RWPE2 (cell line): ENCODE data around the gene TTC39B.

Experiments
- ATAC-seq: fragments of 200-7000 bp; cut with Tn5 transposase; 3 replicates; pipeline ENCODE4 v1.9.1; 2021; ENCODE audit warnings: low read depth
- DNase-seq: peaks from one replicate; pipeline ENCODE4 v3.0.0-alpha.2; 2020; ENCODE audit warnings: low spot score
- H3K27ac ChIP-seq: fragments of 450-650 bp; 2 replicates; pipeline ENCODE4 v1.5.1; 2017; ENCODE audit warnings: mild to moderate bottlenecking; ENCODE audit not compliant: poor library complexity, severe bottlenecking
- H3K27me3 ChIP-seq: fragments of 250-450 bp; sonication (Bioruptor Pico); 2 replicates; pipeline ENCODE4 v1.5.1; 2021; ENCODE audit warnings: mild to moderate bottlenecking, moderate library complexity; ENCODE audit not compliant: insufficient read depth, poor library complexity, severe bottlenecking
- H3K36me3 ChIP-seq: fragments of 250-450 bp; sonication (Bioruptor Pico); 2 replicates; pipeline ENCODE4 v1.5.1; 2020; ENCODE audit warnings: low read depth, mild to moderate bottlenecking, moderate library complexity
- H3K4me1 ChIP-seq: fragments of 250-450 bp; sonication (Bioruptor Pico); 2 replicates; pipeline ENCODE4 v1.5.1; 2021; ENCODE audit warnings: mild to moderate bottlenecking, moderate library complexity; ENCODE audit not compliant: insufficient read depth, poor library complexity, severe bottlenecking
- H3K4me3 ChIP-seq: fragments of 250-450 bp; sonication (Bioruptor Pico); 2 replicates; pipeline ENCODE4 v1.5.1; 2021; ENCODE audit warnings: mild to moderate bottlenecking, moderate library complexity; ENCODE audit not compliant: severe bottlenecking
- H3K9me3 ChIP-seq: fragments of 250-450 bp; sonication (Bioruptor Pico); 2 replicates; pipeline ENCODE4 v1.5.1; 2021; ENCODE audit warnings: mild to moderate bottlenecking, moderate library complexity; ENCODE audit not compliant: severe bottlenecking
- TF ChIP-seq, protein P1 (sequence below): fragments of 450-650 bp; IDR thresholded peaks from one replicate; pipeline ENCODE4 v1.5.1; 2017; ENCODE audit warnings: mild to moderate bottlenecking, moderate library complexity; ENCODE audit not compliant: poor library complexity, severe bottlenecking

TTC39B gene

DNA sequence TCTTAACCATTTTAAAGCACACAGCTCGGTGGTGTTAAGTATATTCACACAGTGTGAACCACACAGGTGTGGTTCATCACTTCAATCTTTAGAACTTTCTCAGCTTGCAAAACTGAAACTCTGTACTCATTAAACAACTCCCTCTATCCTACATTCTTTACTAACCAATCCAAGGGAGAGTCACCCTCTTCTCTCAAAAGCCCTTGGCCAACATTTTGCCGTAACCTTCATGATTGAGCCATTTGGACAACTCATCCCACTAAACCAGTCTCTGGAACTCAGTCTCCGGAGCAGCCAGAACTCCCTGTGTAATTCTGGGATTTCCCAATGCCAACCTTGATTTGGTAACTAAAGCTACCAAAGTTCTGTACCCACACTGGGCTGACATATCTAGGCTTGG lies 84.7 kb downstream of the TTC39B start:
- TF ChIP-seq, protein P1, sequence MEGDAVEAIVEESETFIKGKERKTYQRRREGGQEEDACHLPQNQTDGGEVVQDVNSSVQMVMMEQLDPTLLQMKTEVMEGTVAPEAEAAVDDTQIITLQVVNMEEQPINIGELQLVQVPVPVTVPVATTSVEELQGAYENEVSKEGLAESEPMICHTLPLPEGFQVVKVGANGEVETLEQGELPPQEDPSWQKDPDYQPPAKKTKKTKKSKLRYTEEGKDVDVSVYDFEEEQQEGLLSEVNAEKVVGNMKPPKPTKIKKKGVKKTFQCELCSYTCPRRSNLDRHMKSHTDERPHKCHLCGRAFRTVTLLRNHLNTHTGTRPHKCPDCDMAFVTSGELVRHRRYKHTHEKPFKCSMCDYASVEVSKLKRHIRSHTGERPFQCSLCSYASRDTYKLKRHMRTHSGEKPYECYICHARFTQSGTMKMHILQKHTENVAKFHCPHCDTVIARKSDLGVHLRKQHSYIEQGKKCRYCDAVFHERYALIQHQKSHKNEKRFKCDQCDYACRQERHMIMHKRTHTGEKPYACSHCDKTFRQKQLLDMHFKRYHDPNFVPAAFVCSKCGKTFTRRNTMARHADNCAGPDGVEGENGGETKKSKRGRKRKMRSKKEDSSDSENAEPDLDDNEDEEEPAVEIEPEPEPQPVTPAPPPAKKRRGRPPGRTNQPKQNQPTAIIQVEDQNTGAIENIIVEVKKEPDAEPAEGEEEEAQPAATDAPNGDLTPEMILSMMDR: no peak
- ATAC-seq: no peak

DNA sequence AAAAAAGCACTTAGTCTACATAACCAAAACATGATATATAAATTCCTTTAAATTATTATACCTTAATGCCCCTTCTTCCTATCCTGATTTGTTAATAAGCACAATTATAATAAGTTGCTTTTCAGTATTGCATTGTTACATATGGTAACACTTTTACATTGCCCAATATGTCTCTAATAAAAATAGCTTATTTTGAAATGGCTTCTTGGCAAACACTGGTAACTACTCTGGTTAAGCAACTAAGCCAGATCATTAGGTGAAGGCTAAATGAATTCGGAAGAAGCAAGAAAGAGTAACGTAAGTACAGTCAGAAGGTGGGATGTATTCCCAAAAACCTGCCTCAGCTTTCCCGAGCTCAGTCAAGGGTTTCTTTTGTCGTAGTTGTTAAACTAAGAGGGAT lies 85.3 kb downstream of the TTC39B start:
- no peaks in the 10 kb centered on the region for H3K36me3 ChIP-seq
- DNase-seq (no peak), ATAC-seq (no peak)
- no peak overlapping the region for H3K4me3 ChIP-seq
- TF ChIP-seq, protein P1: no peak
- no peak overlapping the region for H3K27ac ChIP-seq
- no peaks in the 10 kb centered on the region for H3K27me3 ChIP-seq
- no peaks in the 10 kb centered on the region for H3K9me3 ChIP-seq
- no peaks in the 10 kb centered on the region for H3K4me1 ChIP-seq

More for the DNA sequence above, 84.7 kb downstream of the TTC39B start:
- H3K4me1 ChIP-seq: no peaks in the 10 kb centered on the region
- no peaks in the 10 kb centered on the region for H3K27me3 ChIP-seq
- no peaks in the 10 kb centered on the region for H3K9me3 ChIP-seq
- DNase-seq: no peak
- no peak overlapping the region for H3K27ac ChIP-seq
- H3K36me3 ChIP-seq: no peaks in the 10 kb centered on the region
- H3K4me3 ChIP-seq: no peak overlapping the region

DNA sequence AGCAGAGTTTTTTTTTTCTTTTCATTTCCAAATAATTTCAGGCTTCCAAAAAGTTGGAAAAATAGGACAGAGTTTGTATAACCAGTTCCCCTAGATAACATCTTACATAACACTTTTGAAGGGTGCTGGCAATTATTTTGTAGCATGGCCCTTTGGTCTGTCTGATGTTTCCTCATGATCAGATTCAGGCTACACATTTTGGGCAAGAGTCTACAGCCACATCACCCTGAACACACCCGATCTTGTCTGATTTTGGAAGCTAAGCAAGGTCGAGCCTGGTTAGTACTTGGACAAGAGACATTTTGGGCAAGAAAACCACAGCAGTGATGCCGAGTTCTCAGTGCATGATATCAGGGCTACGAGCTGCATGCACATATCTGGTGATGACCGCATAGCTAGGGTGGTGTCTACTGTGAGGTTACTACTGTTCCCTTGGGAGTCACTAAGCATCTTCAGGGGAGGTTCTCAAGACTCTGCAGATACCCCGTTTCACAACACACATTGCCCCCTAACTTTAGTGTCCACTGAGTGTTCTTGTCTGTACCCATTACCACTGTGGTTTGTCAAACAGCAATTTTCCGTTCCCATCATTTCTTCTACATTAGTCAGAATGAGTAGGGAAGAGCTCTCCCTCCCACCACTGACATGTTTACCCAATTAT lies 86.2 kb downstream of the TTC39B start:
- Histone ChIP-seq H3K4me3 (no peak overlapping the region), H3K9me3 (no peaks in the 10 kb centered on the region), H3K4me1 (no peaks in the 10 kb centered on the region), H3K27me3 (no peaks in the 10 kb centered on the region), H3K36me3 (no peaks in the 10 kb centered on the region), H3K27ac (no peak overlapping the region)
- TF ChIP-seq, protein P1: no peak
- ATAC-seq (no peak), DNase-seq (no peak)

DNA sequence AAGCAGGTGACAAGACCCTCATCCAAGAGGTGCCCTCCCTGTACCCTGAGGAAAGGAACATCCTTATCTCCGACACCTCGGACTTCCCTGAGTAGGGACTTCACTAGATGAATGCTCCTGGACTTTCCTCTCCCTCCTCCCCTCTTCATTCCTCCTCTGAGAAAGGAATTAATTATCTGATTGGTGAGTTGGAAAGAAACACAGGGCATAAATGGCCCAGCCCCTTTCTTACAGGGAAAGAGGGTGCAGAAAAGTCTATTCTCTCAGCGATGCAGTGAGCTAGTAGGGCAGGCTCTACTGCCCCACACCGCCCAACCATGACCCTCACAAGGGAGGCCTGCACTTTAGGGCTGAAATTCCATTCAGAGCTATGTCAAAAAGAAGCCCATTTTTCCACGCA lies 87.5 kb downstream of the TTC39B start:
- Histone ChIP-seq H3K9me3 (no peaks in the 10 kb centered on the region), H3K27me3 (no peaks in the 10 kb centered on the region), H3K4me3 (no peak overlapping the region), H3K4me1 (no peaks in the 10 kb centered on the region), H3K36me3 (no peaks in the 10 kb centered on the region), H3K27ac (no peak overlapping the region)
- DNase-seq: no peak
- no peak for ATAC-seq
- TF ChIP-seq, protein P1: no peak

DNA sequence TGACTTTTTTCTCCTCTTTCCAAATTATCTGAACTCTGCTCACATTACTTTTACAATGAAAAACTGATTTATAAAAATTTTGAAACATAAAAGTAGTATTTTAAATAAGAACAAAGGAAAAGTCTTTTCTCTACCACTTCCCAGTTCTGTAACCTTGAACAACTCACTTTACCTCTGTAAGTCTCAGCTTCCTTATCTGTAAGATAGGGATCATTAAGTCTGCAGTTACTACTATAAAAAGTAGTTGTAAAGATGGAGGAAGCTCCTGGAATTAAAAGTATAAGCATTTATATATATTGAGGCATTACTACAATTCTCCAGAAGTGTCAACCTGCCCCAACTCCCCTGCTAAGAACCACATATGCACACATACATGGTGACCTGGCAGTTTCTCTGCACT lies 88.0 kb downstream of the TTC39B start:
- Histone ChIP-seq H3K9me3 (no peaks in the 10 kb centered on the region), H3K36me3 (no peaks in the 10 kb centered on the region), H3K4me3 (no peak overlapping the region), H3K27me3 (no peaks in the 10 kb centered on the region), H3K27ac (no peak overlapping the region), H3K4me1 (no peaks in the 10 kb centered on the region)
- DNase-seq (no peak), ATAC-seq (no peak)
- TF ChIP-seq, protein P1: no peak
